Nephron (organoid): Measurements from ENCODE around the gene RICTOR.

Experiments
- H3K27ac Mint-ChIP-seq, 3 experiments: 2 replicates each; pipeline ENCODE4 v1.8.0; 2020; ENCODE audit warnings: mixed read lengths in 3 of 3, mild to moderate bottlenecking in 2 of 3, moderate library complexity in 1 of 3
- H3K27me3 Mint-ChIP-seq: 2 replicates; pipeline ENCODE4 v1.8.0; 2021; ENCODE audit warnings: low read depth, mild to moderate bottlenecking, moderate library complexity, mixed read lengths
- H3K36me3 Mint-ChIP-seq: 2 replicates; pipeline ENCODE4 v1.8.0; 2020; ENCODE audit warnings: low read depth, mixed read lengths
- H3K4me1 Mint-ChIP-seq: 2 replicates; pipeline ENCODE4 v1.8.0; 2020; ENCODE audit warnings: mixed read lengths
- H3K4me3 Mint-ChIP-seq, 3 experiments: 2 replicates each; pipeline ENCODE4 v1.8.0; 2020; ENCODE audit warnings: mild to moderate bottlenecking in 3 of 3, mixed read lengths in 3 of 3, moderate library complexity in 2 of 3
- H3K9me3 Mint-ChIP-seq: 2 replicates; pipeline ENCODE4 v1.8.0; 2020; ENCODE audit warnings: mixed read lengths
- CTCF ChIP-seq, 3 experiments: fragments of 200-600 bp; sonication (generic); IDR thresholded peaks; one replicate each; pipeline ENCODE4 v1.5.0; 2021; ENCODE audit warnings: antibody characterized with exemption in 3 of 3; ENCODE audit not compliant: unreplicated experiment in 3 of 3

The RICTOR gene

DNA sequence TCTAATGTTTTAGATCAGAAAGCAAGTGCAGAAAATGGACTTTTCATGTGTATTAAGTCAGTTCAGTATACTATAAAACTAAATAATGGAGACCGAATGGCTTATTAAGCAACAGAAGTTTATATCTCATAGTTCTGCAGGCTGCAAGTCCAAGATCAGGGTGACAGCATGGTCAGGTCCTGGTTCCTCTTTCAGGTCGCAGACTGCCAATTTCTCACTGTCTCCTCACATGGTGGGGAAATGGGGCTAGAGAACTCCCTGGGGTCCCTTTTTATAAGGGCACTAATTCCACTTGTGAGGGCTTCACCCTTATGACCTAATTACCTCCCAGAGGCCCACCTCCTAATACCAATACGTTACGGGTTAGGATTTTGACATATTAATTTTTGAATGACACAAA is 48.7 kb downstream of the RICTOR start:
- no peak for TF ChIP-seq CTCF (IDR thresholded peaks at IDR 0.05; ENCODE audit: unreplicated experiment in 3 of 3)
- no peak overlapping the region for H3K27ac Mint-ChIP-seq
- peaks cover 49% of the 10 kb centered on the region for H3K36me3 Mint-ChIP-seq
- H3K27me3 Mint-ChIP-seq = no peaks in the 10 kb centered on the region
- peaks cover 20% of the 10 kb centered on the region for H3K9me3 Mint-ChIP-seq
- no peak overlapping the region for H3K4me3 Mint-ChIP-seq
- peaks cover 20% of the 10 kb centered on the region for H3K4me1 Mint-ChIP-seq

DNA sequence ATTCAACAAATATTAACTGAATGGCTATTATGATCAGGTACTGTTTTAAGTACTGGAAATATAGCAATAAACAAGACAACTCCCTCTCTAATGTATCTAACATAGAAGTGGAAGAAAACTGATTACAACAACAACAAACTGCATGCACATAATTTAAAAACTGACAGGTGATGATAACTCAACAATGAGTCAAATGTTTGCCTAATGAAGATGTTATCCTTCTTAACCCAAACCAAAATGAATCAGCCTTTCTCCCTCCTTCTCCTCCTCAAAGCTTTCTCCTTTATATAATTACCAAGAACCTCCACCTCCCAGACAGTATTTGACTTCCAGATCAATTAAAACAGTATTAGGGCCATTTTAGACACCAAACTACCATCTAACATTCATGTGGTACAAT is 49.3 kb downstream of the RICTOR start:
- Mint-ChIP-seq H3K4me3 (no peak overlapping the region), H3K4me1 (peaks cover 20% of the 10 kb centered on the region), H3K27ac (peak overlapping the region in 1 of 3 experiments; percentile 14), H3K36me3 (peaks cover 46% of the 10 kb centered on the region), H3K9me3 (peaks cover 17% of the 10 kb centered on the region), H3K27me3 (no peaks in the 10 kb centered on the region)
- no peak for TF ChIP-seq CTCF (IDR thresholded peaks at IDR 0.05; ENCODE audit: unreplicated experiment in 3 of 3)

GRCh38 chr5:39024005-39024404 is 50.2 kb downstream of the RICTOR start:
- Mint-ChIP-seq H3K4me3 (no peak overlapping the region), H3K27me3 (no peaks in the 10 kb centered on the region), H3K36me3 (peaks cover 51% of the 10 kb centered on the region), H3K4me1 (peaks cover 20% of the 10 kb centered on the region), H3K27ac (no peak overlapping the region), H3K9me3 (peaks cover 15% of the 10 kb centered on the region)
- no peak for TF ChIP-seq CTCF (IDR thresholded peaks at IDR 0.05; ENCODE audit: unreplicated experiment in 3 of 3)

GRCh38 chr5:39023121-39023520 is 51.1 kb downstream of the RICTOR start:
- no peaks in the 10 kb centered on the region for H3K27me3 Mint-ChIP-seq
- no peak overlapping the region for H3K4me3 Mint-ChIP-seq
- H3K36me3 Mint-ChIP-seq = peaks cover 48% of the 10 kb centered on the region
- no peak for TF ChIP-seq CTCF (IDR thresholded peaks at IDR 0.05; ENCODE audit: unreplicated experiment in 3 of 3)
- peaks cover 20% of the 10 kb centered on the region for H3K4me1 Mint-ChIP-seq
- peaks cover 12% of the 10 kb centered on the region for H3K9me3 Mint-ChIP-seq
- no peak overlapping the region for H3K27ac Mint-ChIP-seq

GRCh38 chr5:39022151-39022550 is 52.0 kb downstream of the RICTOR start:
- H3K27ac Mint-ChIP-seq = peak overlapping the region in 2 of 3 experiments; percentile 50 to 71
- peaks cover 39% of the 10 kb centered on the region for H3K36me3 Mint-ChIP-seq
- peaks cover 20% of the 10 kb centered on the region for H3K4me1 Mint-ChIP-seq
- TF ChIP-seq CTCF (IDR thresholded peaks at IDR 0.05; ENCODE audit: unreplicated experiment in 3 of 3) = no peak
- H3K9me3 Mint-ChIP-seq = peaks cover 7% of the 10 kb centered on the region
- H3K27me3 Mint-ChIP-seq = no peaks in the 10 kb centered on the region
- H3K4me3 Mint-ChIP-seq = no peak overlapping the region

DNA sequence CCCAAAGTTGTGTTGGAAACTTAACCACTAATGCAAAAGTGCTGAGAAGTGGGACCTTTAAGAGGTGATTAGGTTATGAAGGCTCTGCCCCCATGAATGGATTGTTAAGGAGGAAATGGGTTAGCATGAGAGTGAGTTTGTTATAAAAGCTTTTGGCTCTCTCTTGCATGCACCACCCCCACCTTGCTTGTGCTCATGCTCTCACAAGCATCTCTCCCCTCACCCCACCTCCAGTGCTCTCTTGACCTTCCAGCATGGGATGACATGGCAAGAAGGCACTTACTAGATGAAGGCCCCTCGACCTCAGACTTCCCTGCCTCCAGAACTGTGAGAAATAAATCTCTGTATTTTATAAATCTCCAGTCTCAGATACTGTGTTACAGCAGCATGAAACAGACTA is 52.8 kb downstream of the RICTOR start:
- Mint-ChIP-seq H3K4me1 (peaks cover 20% of the 10 kb centered on the region), H3K27ac (peak overlapping the region; percentile 64 to 76 (median 68)), H3K4me3 (no peak overlapping the region), H3K27me3 (no peaks in the 10 kb centered on the region), H3K9me3 (peaks cover 7% of the 10 kb centered on the region), H3K36me3 (peaks cover 37% of the 10 kb centered on the region)
- no peak for TF ChIP-seq CTCF (IDR thresholded peaks at IDR 0.05; ENCODE audit: unreplicated experiment in 3 of 3)
